ENCODE measurements around the gene PEG3. TPM values are rescaled to one million over a fixed set of nuclear protein-coding genes. Genes with fewer than 3 reads are reported as not detected.

The PEG3 gene
- total RNA-seq, 6 experiments from 2014 or later: not detected

GRCh38 chr19:56875717-56876116, 35.2 kb upstream of the PEG3 start:
- Mint-ChIP-seq H3K4me1 (ENCODE audit: low read depth) (no peaks in the 10 kb centered on the region), H3K9me3 (peaks cover 74% of the 10 kb centered on the region), H3K4me3 (no peak overlapping the region), H3K27me3 (ENCODE audit: insufficient read depth) (no peaks in the 10 kb centered on the region), H3K27ac (no peak overlapping the region), H3K36me3 (ENCODE audit: low read depth) (peaks cover 23% of the 10 kb centered on the region)
- no peak for TF ChIP-seq CTCF (IDR thresholded peaks at IDR 0.05)
- no peak for DNase-seq

GRCh38 chr19:56874530-56874929, 34.0 kb upstream of the PEG3 start:
- no peak for TF ChIP-seq CTCF (IDR thresholded peaks at IDR 0.05)
- DNase-seq: no peak
- H3K9me3 Mint-ChIP-seq: peaks cover 75% of the 10 kb centered on the region
- no peak overlapping the region for H3K27ac Mint-ChIP-seq
- peaks cover 29% of the 10 kb centered on the region for H3K36me3 Mint-ChIP-seq (ENCODE audit: low read depth)
- H3K4me1 Mint-ChIP-seq (ENCODE audit: low read depth): no peaks in the 10 kb centered on the region
- no peak overlapping the region for H3K4me3 Mint-ChIP-seq
- H3K27me3 Mint-ChIP-seq (ENCODE audit: insufficient read depth): no peaks in the 10 kb centered on the region

- Mint-ChIP-seq H3K4me1 (ENCODE audit: low read depth) (no peaks in the 10 kb centered on the region), H3K27me3 (ENCODE audit: insufficient read depth) (no peaks in the 10 kb centered on the region), H3K9me3 (peaks cover 76% of the 10 kb centered on the region), H3K4me3 (no peak overlapping the region), H3K36me3 (ENCODE audit: low read depth) (peaks cover 29% of the 10 kb centered on the region), H3K27ac (no peak overlapping the region)
- no peak for DNase-seq
- TF ChIP-seq CTCF (IDR thresholded peaks at IDR 0.05): no peak
Observed at GRCh38 chr19:56873493-56873892, 33.0 kb upstream of the PEG3 start.

- H3K4me1 Mint-ChIP-seq (ENCODE audit: low read depth): no peaks in the 10 kb centered on the region
- DNase-seq: no peak
- H3K4me3 Mint-ChIP-seq: no peak overlapping the region
- TF ChIP-seq CTCF (IDR thresholded peaks at IDR 0.05): no peak
- peaks cover 23% of the 10 kb centered on the region for H3K36me3 Mint-ChIP-seq (ENCODE audit: low read depth)
- H3K27ac Mint-ChIP-seq: no peak overlapping the region
- H3K9me3 Mint-ChIP-seq: peaks cover 69% of the 10 kb centered on the region
- H3K27me3 Mint-ChIP-seq (ENCODE audit: insufficient read depth): no peaks in the 10 kb centered on the region
Observed at GRCh38 chr19:56869886-56870285, 29.4 kb upstream of the PEG3 start.

- Mint-ChIP-seq H3K9me3 (peaks cover 66% of the 10 kb centered on the region), H3K4me3 (no peak overlapping the region), H3K36me3 (ENCODE audit: low read depth) (peaks cover 26% of the 10 kb centered on the region), H3K27me3 (ENCODE audit: insufficient read depth) (no peaks in the 10 kb centered on the region), H3K27ac (no peak overlapping the region), H3K4me1 (ENCODE audit: low read depth) (no peaks in the 10 kb centered on the region)
- TF ChIP-seq CTCF (IDR thresholded peaks at IDR 0.05): no peak
- no peak for DNase-seq
Observed at GRCh38 chr19:56868446-56868845, 27.9 kb upstream of the PEG3 start.

GRCh38 chr19:56866538-56866937, 26.0 kb upstream of the PEG3 start:
- DNase-seq: no peak
- TF ChIP-seq CTCF (IDR thresholded peaks at IDR 0.05): no peak
- Mint-ChIP-seq H3K27ac (no peak overlapping the region), H3K36me3 (ENCODE audit: low read depth) (peaks cover 21% of the 10 kb centered on the region), H3K9me3 (peaks cover 66% of the 10 kb centered on the region), H3K4me1 (ENCODE audit: low read depth) (no peaks in the 10 kb centered on the region), H3K27me3 (ENCODE audit: insufficient read depth) (no peaks in the 10 kb centered on the region), H3K4me3 (no peak overlapping the region)

All from HFFc6 (cell line).